SK-N-SH (cell line): ENCODE data around the gene NPAS3. TPM values are rescaled to one million over a fixed set of nuclear protein-coding genes. Genes with fewer than 3 reads are reported as not detected.

Experiments
- CTCF ChIA-PET: fragments of 300-600, 350-600 bp; formaldehyde crosslinking; extraction: SDS; loops from one replicate; lab custom pipeline; 2021; lab: Yijun Ruan, JAX
- POLR2A ChIA-PET: fragments of 350-600 bp; sonication (Branson Sonifier 250); formaldehyde crosslinking; extraction: SDS; loops from one replicate; lab custom pipeline; 2020; ENCODE audit warnings: antibody characterized with exemption, inconsistent platforms; lab: Yijun Ruan, JAX
- DNase-seq: peaks from one replicate; pipeline ENCODE4 v3.0.0; 2012
- H2AFZ ChIP-seq: fragments of 200-600 bp; sonication (generic); 2 replicates; pipeline ENCODE4 v1.8.1; 2016; ENCODE audit warnings: antibody characterized with exemption, mild to moderate bottlenecking, low read depth
- H3F3A ChIP-seq: fragments of 200-600 bp; sonication (generic); replicated peaks from 2 replicates; pipeline ENCODE3; 2016; ENCODE audit warnings: antibody characterized with exemption, mild to moderate bottlenecking; ENCODE audit not compliant: insufficient read depth
- H3K27ac ChIP-seq, 2 experiments: fragments of 200-500 bp in 1 of 2; fragments of 200-600 bp in 1 of 2; sonication (Bioruptor generic) in 1 of 2; sonication (generic), shearing (Covaris generic) in 1 of 2; 2 replicates each; pipeline versions ENCODE4 v1.5.1 to v1.6.1; 2014 to 2016; ENCODE audit warnings: low read depth in 2 of 2, inconsistent platforms in 1 of 2, low read length in 1 of 2, mild to moderate bottlenecking in 1 of 2, mixed read lengths in 1 of 2
- H3K27me3 ChIP-seq: fragments of 200-600 bp; sonication (generic), shearing (Covaris generic); 2 replicates; pipeline ENCODE4 v1.6.1; 2016; ENCODE audit warnings: mixed run types; ENCODE audit not compliant: insufficient read depth
- H3K36me3 ChIP-seq, 2 experiments: fragments of 200-500 bp in 1 of 2; fragments of 200-600 bp in 1 of 2; sonication (Bioruptor generic) in 1 of 2; sonication (generic) in 1 of 2; replicated peaks in 1 of 2; 2 replicates each; pipeline versions ENCODE3 to v1.5.1; 2014 to 2016; ENCODE audit warnings: low read length in 1 of 2, mild to moderate bottlenecking in 1 of 2; ENCODE audit not compliant: insufficient read depth in 2 of 2, control insufficient read depth in 1 of 2
- H3K4me1 ChIP-seq, 2 experiments: fragments of 200-500 bp in 1 of 2; fragments of 200-600 bp in 1 of 2; sonication (Bioruptor generic) in 1 of 2; sonication (generic), shearing (Covaris generic) in 1 of 2; 2 replicates each; pipeline versions ENCODE4 v1.5.1 to v1.6.1; 2014 to 2016; ENCODE audit warnings: low read depth in 1 of 2, low read length in 1 of 2, mixed run types in 1 of 2; ENCODE audit not compliant: insufficient read depth in 2 of 2, control insufficient read depth in 1 of 2
- H3K4me2 ChIP-seq: fragments of 200-600 bp; sonication (generic), shearing (Covaris generic); 2 replicates; pipeline ENCODE4 v1.6.1; 2017; ENCODE audit warnings: mixed run types
- H3K4me3 ChIP-seq, 2 experiments: fragments of 200-500 bp in 1 of 2; fragments of 200-600 bp in 1 of 2; sonication (Bioruptor generic) in 1 of 2; sonication (generic), shearing (Covaris generic) in 1 of 2; 2 replicates each; pipeline versions ENCODE4 v1.5.1 to v1.8.1; 2014 to 2016; ENCODE audit warnings: low read depth in 2 of 2, inconsistent platforms in 1 of 2, low read length in 1 of 2, mild to moderate bottlenecking in 1 of 2, mixed read lengths in 1 of 2, moderate library complexity in 1 of 2
- H3K79me2 ChIP-seq: fragments of 200-600 bp; sonication (generic); 2 replicates; pipeline ENCODE4 v1.8.1; 2017; ENCODE audit warnings: mild to moderate bottlenecking; ENCODE audit not compliant: insufficient read depth
- H3K9ac ChIP-seq: fragments of 200-600 bp; sonication (generic); 2 replicates; pipeline ENCODE4 v1.6.1; 2017; ENCODE audit warnings: mixed run types
- H3K9me2 ChIP-seq: fragments of 200-600 bp; sonication (generic); 2 replicates; pipeline ENCODE4 v1.6.1; 2017; ENCODE audit warnings: mixed run types
- H3K9me3 ChIP-seq: fragments of 200-600 bp; sonication (generic); 2 replicates; pipeline ENCODE4 v1.6.1; 2017; ENCODE audit warnings: mixed run types, mild to moderate bottlenecking, moderate library complexity
- H4K20me1 ChIP-seq: fragments of 200-600 bp; sonication (generic); 2 replicates; pipeline ENCODE4 v1.6.1; 2017; ENCODE audit warnings: mild to moderate bottlenecking, mixed run types; ENCODE audit not compliant: insufficient read depth
- CHD2 ChIP-seq: fragments of 150-350 bp; IDR thresholded peaks from 2 replicates; pipeline ENCODE4 v1.6.1; 2018; ENCODE audit warnings: low read length; ENCODE audit not compliant: partially characterized antibody
- ELF1 ChIP-seq: IDR thresholded peaks from 2 replicates; pipeline ENCODE4 v1.4.0; 2012
- EP300 ChIP-seq, 2 experiments: IDR thresholded peaks; 2 replicates each; pipeline versions ENCODE4 v1.4.0 to v1.6.1; 2012; ENCODE audit warnings: borderline replicate concordance in 1 of 2, low read depth in 1 of 2, low read length in 1 of 2
- EZH2phosphoT487 ChIP-seq: fragments of 200-600 bp; sonication (generic); IDR thresholded peaks from 2 replicates; pipeline ENCODE4 v1.6.1; 2017; ENCODE audit warnings: low read depth, mixed run types, mild to moderate bottlenecking, antibody characterized with exemption, moderate library complexity, borderline replicate concordance
- FOSL2 ChIP-seq: IDR thresholded peaks from 2 replicates; pipeline ENCODE4 v1.4.0; 2012; ENCODE audit warnings: low read depth, mild to moderate bottlenecking, moderate library complexity, borderline replicate concordance
- FOXM1 ChIP-seq: IDR thresholded peaks from 2 replicates; pipeline ENCODE4 v1.4.0; 2012; ENCODE audit warnings: low read depth, mild to moderate bottlenecking
- GATA2 ChIP-seq: sonication (generic); formaldehyde crosslinking; IDR thresholded peaks from 2 replicates; pipeline ENCODE4 v1.5.0; 2020; ENCODE audit warnings: mild to moderate bottlenecking, missing genetic modification reagents
- JUND ChIP-seq: IDR thresholded peaks from 2 replicates; pipeline ENCODE4 v1.4.0; 2012
- NFIC ChIP-seq: IDR thresholded peaks from 2 replicates; pipeline ENCODE4 v1.4.0; 2012; ENCODE audit warnings: borderline replicate concordance
- NRF1 ChIP-seq: IDR thresholded peaks from 2 replicates; pipeline ENCODE4 v1.6.1; 2012; ENCODE audit warnings: low read depth, mild to moderate bottlenecking, low read length
- PBX3 ChIP-seq: IDR thresholded peaks from 2 replicates; pipeline ENCODE4; 2012
- RXRA ChIP-seq: IDR thresholded peaks from 2 replicates; pipeline ENCODE4 v1.4.0; 2012; ENCODE audit warnings: low read depth, mild to moderate bottlenecking, borderline replicate concordance
- SMC3 ChIP-seq: IDR thresholded peaks from 2 replicates; pipeline ENCODE4 v1.6.1; 2012; ENCODE audit warnings: low read depth, low read length, improper control_type of control experiment
- TCF12 ChIP-seq: IDR thresholded peaks from 2 replicates; pipeline ENCODE4 v1.4.0; 2012
- USF2 ChIP-seq: fragments of 150-350 bp; IDR thresholded peaks from 2 replicates; pipeline ENCODE4 v1.6.1; 2017; ENCODE audit warnings: antibody characterized with exemption, low read length, low read depth, borderline replicate concordance
- YY1 ChIP-seq: IDR thresholded peaks from 2 replicates; pipeline ENCODE4 v1.4.0; 2012; ENCODE audit warnings: low read depth, mild to moderate bottlenecking
- ZBTB33 ChIP-seq: IDR thresholded peaks from 2 replicates; pipeline ENCODE4 v1.4.0; 2012; ENCODE audit warnings: low read depth, borderline replicate concordance
- WGBS: methylation state at CpG from one replicate; pipeline ENCODE4 v1.1.6; 2017; ENCODE audit warnings: low lambda C conversion rate; 5-methylcytosine and 5-hydroxymethylcytosine counted together
- polyA plus RNA-seq, 3 experiments: library from polyadenylated mRNA; depleted of rRNA; stranded (reverse); fragments of >200 nt; gene quantifications; 2 replicates each; pipeline ENCODE4 v1.2.3, GENCODE V29; 2012

Gene NPAS3
- polyA plus RNA-seq, 1 of the 3 experiments (the other 2 are of a cell fraction) = 4.3 TPM

GRCh38 chr14:33386140-33386539, 447.5 kb downstream of the NPAS3 start:
- H2AFZ ChIP-seq = peak overlapping the region; percentile 9; the same call in 1 of the 2 replicates
- H3K79me2 ChIP-seq = no peaks in the 10 kb centered on the region
- H3K9me2 ChIP-seq = no peaks in the 10 kb centered on the region
- H3K4me1 ChIP-seq = no peaks in the 10 kb centered on the region
- H4K20me1 ChIP-seq = no peaks in the 10 kb centered on the region
- peaks cover 4% of the 10 kb centered on the region for H3F3A ChIP-seq
- peak; percentile 21; the same call in 1 of the 2 replicates for TF ChIP-seq FOSL2
- 0 out of 4 replicates have a peak, but pooled peaks of 1 of the 2 experiments have one; percentile 25 for TF ChIP-seq EP300 (IDR thresholded peaks at IDR 0.05; ENCODE audit: borderline replicate concordance in 1 of 2, low read depth in 1 of 2, low read length in 1 of 2)
- no peak for TF ChIP-seq RXRA
- TF ChIP-seq YY1 = peak; percentile 60; the same call in 1 of the 2 replicates
- no peak for TF ChIP-seq GATA2 (CRISPR knock-in tag)
- TF ChIP-seq NRF1 = no peak
- peak; percentile 29; the same call in 1 of the 2 replicates for TF ChIP-seq TCF12
- TF ChIP-seq CHD2 = no peak
- TF ChIP-seq PBX3 = peak; percentile 24; the same call in 1 of the 2 replicates
- DNase-seq = no peak
- no peak overlapping the region for H3K9ac ChIP-seq
- POLR2A ChIA-PET = no interaction called here
- no peaks in the 10 kb centered on the region for H3K36me3 ChIP-seq
- H3K27ac ChIP-seq = peak overlapping the region in 1 of 2 experiments; percentile 29; a peak in 1 of 4 replicates
- H3K9me3 ChIP-seq = no peaks in the 10 kb centered on the region
- H3K4me3 ChIP-seq = no peak overlapping the region
- no peaks in the 10 kb centered on the region for H3K27me3 ChIP-seq
- CTCF ChIA-PET = no interaction called here
- H3K4me2 ChIP-seq = no peak overlapping the region

GRCh38 chr14:33386781-33387180, 448.1 kb downstream of the NPAS3 start:
- WGBS = 69% methylated on average over 3 of the region's 3 CpGs
- Histone ChIP-seq H3K4me3 (no peak overlapping the region), H3K27me3 (no peaks in the 10 kb centered on the region), H3K27ac (no peak overlapping the region), H2AFZ (no peak overlapping the region), H3K79me2 (no peaks in the 10 kb centered on the region), H3F3A (peaks cover 4% of the 10 kb centered on the region), H3K4me2 (no peak overlapping the region), H3K9ac (no peak overlapping the region), H4K20me1 (no peaks in the 10 kb centered on the region), H3K9me3 (no peaks in the 10 kb centered on the region), H3K4me1 (no peaks in the 10 kb centered on the region), H3K36me3 (no peaks in the 10 kb centered on the region), H3K9me2 (no peaks in the 10 kb centered on the region)
- no peak for DNase-seq
- ChIA-PET POLR2A (no interaction called here), CTCF (no interaction called here)
- TF ChIP-seq ZBTB33 = no peak
- peak; percentile 14; the same call in 1 of the 2 replicates for TF ChIP-seq NFIC
- TF ChIP-seq USF2 = no peak
- no peak for TF ChIP-seq SMC3
- TF ChIP-seq PBX3 = peak; percentile 79
- TF ChIP-seq FOXM1 = no peak
- no peak for TF ChIP-seq YY1
- peak; percentile 34; the same call in 1 of the 2 replicates for TF ChIP-seq TCF12
- TF ChIP-seq ELF1 = no peak
- TF ChIP-seq NRF1 = no peak
- 0 out of 2 replicates have a peak, but pooled peaks have one; percentile 4 for TF ChIP-seq JUND
- no peak for TF ChIP-seq EZH2phosphoT487
- no peak for TF ChIP-seq FOSL2
